BE2C (cell line): ENCODE data around the gene RASGRP4.
"Not testable (repeated sequence)": the region's sequence is repeated elsewhere in the genome, so short reads cannot be mapped to it uniquely, and the experiment has no call there.

Experiments
- DNase-seq: peaks from one replicate; pipeline ENCODE4 v3.0.0-alpha.2; 2020
- H3K27me3 ChIP-seq: fragments of 250-450 bp; sonication (Bioruptor Pico); 2 replicates; pipeline ENCODE4 v1.5.1; 2020; ENCODE audit warnings: mild to moderate bottlenecking
- H3K36me3 ChIP-seq: fragments of 250-450 bp; sonication (Bioruptor Pico); 2 replicates; pipeline ENCODE4 v1.5.1; 2020; ENCODE audit warnings: mild to moderate bottlenecking
- H3K4me1 ChIP-seq: fragments of 250-450 bp; sonication (Bioruptor Pico); 2 replicates; pipeline ENCODE4 v1.5.1; 2020
- H3K4me3 ChIP-seq: 2 replicates; pipeline ENCODE4 v1.5.1; 2011; ENCODE audit warnings: low read depth, low read length
- H3K9me3 ChIP-seq: fragments of 250-450 bp; sonication (Bioruptor Pico); 2 replicates; pipeline ENCODE4 v1.5.1; 2020
- TF ChIP-seq, protein P1 (sequence below): IDR thresholded peaks from 2 replicates; pipeline ENCODE4 v1.5.1; 2012; ENCODE audit warnings: mild to moderate bottlenecking, low read depth, low read length

The RASGRP4 gene

DNA sequence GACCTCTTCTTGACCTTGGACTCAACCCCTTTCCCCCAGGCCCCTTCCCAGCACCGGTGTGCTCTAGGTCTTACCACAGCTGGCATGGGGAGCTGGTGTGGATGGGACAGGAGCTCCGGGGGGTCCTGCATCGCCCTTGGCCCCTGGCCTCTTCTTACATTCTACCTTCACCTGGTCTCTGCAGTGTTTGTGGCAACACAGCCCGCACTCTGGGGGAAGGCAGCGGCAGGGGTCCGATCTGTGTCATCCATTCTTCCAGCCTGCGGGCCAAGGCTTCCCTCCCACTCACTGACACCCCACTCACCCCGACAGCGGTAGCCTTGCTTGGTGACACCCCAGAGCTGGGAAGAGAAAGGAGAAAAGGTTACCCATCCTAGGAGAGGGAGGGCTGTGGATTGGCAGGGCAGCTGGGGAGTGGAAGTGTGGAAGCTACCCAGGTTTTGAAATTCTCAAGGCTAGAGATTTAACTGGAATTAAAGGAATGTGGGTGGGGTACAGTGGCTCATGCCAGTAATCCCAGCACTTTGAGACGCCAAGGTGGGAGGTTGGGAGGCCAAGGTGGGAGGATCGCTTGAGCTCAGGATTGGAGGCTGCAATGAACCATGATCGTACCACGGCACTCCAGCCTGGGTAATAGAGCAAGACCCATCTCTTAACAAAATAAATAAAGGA is 14.8 kb downstream of the RASGRP4 start:
- Histone ChIP-seq H3K36me3 (no peaks in the 10 kb centered on the region), H3K9me3 (no peaks in the 10 kb centered on the region), H3K4me3 (no peak overlapping the region), H3K27me3 (no peaks in the 10 kb centered on the region), H3K4me1 (no peaks in the 10 kb centered on the region)
- DNase-seq, result no peak
- TF ChIP-seq, protein P1, sequence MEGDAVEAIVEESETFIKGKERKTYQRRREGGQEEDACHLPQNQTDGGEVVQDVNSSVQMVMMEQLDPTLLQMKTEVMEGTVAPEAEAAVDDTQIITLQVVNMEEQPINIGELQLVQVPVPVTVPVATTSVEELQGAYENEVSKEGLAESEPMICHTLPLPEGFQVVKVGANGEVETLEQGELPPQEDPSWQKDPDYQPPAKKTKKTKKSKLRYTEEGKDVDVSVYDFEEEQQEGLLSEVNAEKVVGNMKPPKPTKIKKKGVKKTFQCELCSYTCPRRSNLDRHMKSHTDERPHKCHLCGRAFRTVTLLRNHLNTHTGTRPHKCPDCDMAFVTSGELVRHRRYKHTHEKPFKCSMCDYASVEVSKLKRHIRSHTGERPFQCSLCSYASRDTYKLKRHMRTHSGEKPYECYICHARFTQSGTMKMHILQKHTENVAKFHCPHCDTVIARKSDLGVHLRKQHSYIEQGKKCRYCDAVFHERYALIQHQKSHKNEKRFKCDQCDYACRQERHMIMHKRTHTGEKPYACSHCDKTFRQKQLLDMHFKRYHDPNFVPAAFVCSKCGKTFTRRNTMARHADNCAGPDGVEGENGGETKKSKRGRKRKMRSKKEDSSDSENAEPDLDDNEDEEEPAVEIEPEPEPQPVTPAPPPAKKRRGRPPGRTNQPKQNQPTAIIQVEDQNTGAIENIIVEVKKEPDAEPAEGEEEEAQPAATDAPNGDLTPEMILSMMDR, result no peak

DNA sequence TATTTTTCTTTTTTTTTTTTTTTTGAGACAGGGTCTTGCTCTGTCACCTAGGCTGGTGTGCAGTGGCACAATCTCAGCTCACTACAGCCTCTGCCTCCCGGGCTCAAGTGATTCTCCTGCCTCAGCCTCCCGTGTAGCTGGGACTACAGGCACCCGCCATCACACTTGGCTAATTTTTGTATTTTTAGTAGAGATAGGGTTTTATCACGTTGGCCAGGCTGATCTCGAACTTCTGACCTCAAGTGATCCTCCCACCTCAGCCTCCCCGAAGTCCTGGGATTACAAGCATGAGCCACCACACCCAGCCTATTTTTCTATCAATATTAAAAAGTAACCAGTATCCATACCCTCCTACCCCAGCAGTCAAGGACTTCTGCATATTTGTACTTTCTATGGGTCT is 15.6 kb downstream of the RASGRP4 start:
- not testable (repeated sequence) for H3K4me1 ChIP-seq, H3K27me3 ChIP-seq, H3K36me3 ChIP-seq, H3K9me3 ChIP-seq, DNase-seq, H3K4me3 ChIP-seq

DNA sequence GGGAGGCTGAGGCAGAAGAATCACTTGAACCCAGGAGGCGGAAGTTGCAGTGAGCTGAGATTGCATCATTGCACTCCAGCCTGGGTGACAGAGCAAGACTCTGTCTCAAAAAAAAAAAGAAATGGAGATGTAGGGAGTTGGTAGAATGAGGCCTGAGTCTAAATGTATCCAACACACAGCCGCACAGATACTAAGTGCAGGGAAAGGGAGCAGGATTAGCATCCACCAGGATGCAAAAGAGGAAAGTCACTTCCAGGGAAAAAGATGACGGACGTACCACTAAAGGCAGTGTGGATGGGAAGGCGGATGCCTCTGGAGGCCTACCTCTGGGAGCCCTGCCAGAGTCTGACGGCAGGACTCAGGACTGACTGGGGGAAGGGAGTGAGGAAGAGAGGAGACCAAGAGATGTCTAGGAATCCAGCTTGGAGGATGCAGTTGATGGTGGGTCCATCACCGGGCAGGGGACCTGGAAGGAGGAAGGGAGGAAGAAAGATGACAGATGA is 16.3 kb downstream of the RASGRP4 start:
- TF ChIP-seq, protein P1, result no peak
- H3K4me1 ChIP-seq, result no peaks in the 10 kb centered on the region
- no peak for DNase-seq

DNA sequence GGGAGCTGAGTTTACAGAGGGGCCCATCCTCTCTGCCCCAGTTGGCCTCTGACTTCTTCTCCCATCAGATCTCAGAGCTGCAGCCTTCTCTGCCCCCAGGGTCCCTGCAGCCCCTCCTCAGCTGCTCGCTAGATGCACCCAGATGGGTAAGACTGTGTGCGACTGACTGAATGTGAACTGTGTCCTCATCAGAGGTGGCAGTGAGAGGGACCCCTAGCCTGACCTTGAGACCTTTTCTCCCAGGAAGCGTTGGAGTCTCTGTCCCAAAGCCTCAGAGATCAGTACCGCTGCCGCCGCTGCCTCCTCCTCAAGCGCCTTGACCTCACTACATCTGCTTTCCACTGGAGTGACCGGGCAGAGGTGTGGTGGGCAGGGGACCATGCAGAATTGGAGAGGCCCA is 20.7 kb downstream of the RASGRP4 start:
- Histone ChIP-seq H3K27me3 (no peaks in the 10 kb centered on the region; the same call in 1 of the 2 replicates), H3K36me3 (no peaks in the 10 kb centered on the region), H3K4me1 (no peaks in the 10 kb centered on the region), H3K4me3 (no peak overlapping the region), H3K9me3 (no peaks in the 10 kb centered on the region)
- DNase-seq, result no peak
- TF ChIP-seq, protein P1, result no peak

More for the DNA sequence above, 16.3 kb downstream of the RASGRP4 start:
- Histone ChIP-seq H3K36me3 (no peaks in the 10 kb centered on the region), H3K27me3 (no peaks in the 10 kb centered on the region), H3K4me3 (no peak overlapping the region), H3K9me3 (no peaks in the 10 kb centered on the region)

DNA sequence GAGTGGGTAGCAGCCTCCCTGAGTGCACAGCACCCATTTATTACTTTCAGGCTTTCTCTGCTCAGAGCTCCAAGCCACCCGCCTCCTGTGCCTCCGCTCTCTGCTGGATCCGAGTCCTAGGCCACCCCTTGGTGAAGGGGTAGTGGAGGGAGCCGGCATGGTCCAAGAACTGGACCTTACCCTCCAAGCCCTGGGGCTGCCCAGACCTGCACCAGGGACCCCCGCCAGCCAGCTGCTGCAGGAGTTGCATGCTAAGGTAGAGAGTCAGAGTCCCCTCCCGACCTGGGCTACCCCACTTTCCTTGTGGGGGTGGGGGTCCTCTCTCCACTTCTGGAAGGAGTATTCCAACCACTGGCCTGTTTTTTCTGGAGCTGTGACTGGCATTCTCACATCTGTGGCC is 21.2 kb downstream of the RASGRP4 start:
- Histone ChIP-seq H3K36me3 (no peaks in the 10 kb centered on the region), H3K27me3 (no peaks in the 10 kb centered on the region; the same call in 1 of the 2 replicates), H3K4me1 (no peaks in the 10 kb centered on the region), H3K4me3 (no peak overlapping the region), H3K9me3 (no peaks in the 10 kb centered on the region)
- no peak for DNase-seq
- TF ChIP-seq, protein P1, result no peak

DNA sequence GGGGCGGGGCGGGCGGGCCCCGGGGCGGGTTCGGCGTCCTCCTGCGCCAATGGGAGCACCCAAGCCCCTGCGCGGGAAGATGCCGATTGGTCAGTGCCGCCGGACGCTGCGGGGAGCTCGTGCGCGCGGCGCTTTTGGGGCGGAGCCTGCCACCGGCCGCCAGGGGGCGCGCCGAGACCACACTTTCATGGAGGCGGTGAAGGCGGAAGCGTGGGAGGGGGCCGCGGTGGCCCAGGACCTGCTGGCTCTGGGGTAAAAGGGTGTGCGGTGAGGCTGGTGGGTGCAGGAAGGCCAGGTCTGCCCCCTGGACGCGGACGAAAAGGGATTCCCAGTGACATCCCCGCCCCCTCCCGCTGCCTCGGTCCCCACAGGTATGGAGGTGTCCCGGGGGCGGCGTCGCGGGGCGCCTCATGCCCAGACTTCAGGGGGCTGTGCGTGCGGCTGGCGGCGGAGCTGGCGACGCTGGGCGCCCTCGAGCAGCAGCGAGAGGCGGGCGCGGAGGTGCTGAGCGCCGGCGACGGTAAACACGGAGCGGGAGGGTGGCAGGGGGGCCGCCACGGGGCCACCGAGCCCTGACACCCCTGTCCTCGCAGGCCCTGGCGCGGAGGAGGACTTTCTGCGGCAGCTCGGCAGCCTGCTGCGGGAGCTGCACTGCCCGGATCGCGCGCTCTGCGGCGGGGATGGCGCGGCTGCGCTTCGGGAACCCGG is 22.9 kb downstream of the RASGRP4 start, which contains the start of gene FAM98C:
TSS of gene FAM98C (plus strand) at position 127 of the 708 bp plus-strand sequence. CDS start at position 188, 61 bp downstream.
- DNase-seq, result peak; percentile 97
- Histone ChIP-seq H3K36me3 (no peaks in the 10 kb centered on the region), H3K9me3 (no peaks in the 10 kb centered on the region), H3K4me3 (peak within 1 kb of the TSS; percentile 69), H3K4me1 (no peaks in the 10 kb centered on the region), H3K27me3 (no peaks in the 10 kb centered on the region; the same call in 1 of the 2 replicates)
- TF ChIP-seq, protein P1, result peak; percentile 82
